NCI-H2227 treated with DMSO at 0.1 percent for 48 hours (cell line): ENCODE data around the gene PKN2.
"Not testable (repeated sequence)": the region's sequence is repeated elsewhere in the genome, so short reads cannot be mapped to it uniquely, and the experiment has no call there.

ENCODE experiments used
- DNase-seq: peaks from one replicate; lab custom pipeline; 2025; lab: John Stamatoyannopoulos, UW

The PKN2 gene

DNA sequence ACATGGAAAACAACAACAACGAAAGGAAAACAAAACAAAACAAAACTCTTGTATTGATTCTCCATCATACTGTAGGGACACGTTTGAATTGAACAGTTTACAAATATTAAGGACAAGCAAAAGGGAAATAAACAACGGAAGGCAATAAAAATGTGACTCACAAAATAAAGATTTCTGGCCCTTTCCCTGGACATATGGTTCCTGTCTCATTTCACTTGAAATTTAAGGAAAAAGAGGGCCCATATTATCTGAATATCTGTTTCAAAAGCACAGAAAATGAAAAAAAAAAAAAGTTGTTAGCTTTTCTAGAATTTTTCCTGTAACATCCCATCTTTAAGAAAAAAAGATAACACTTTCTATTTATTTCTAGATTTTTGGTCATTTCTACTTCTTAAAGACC, 3.6 kb upstream of the PKN2 start:
- DNase-seq: no peak

DNA sequence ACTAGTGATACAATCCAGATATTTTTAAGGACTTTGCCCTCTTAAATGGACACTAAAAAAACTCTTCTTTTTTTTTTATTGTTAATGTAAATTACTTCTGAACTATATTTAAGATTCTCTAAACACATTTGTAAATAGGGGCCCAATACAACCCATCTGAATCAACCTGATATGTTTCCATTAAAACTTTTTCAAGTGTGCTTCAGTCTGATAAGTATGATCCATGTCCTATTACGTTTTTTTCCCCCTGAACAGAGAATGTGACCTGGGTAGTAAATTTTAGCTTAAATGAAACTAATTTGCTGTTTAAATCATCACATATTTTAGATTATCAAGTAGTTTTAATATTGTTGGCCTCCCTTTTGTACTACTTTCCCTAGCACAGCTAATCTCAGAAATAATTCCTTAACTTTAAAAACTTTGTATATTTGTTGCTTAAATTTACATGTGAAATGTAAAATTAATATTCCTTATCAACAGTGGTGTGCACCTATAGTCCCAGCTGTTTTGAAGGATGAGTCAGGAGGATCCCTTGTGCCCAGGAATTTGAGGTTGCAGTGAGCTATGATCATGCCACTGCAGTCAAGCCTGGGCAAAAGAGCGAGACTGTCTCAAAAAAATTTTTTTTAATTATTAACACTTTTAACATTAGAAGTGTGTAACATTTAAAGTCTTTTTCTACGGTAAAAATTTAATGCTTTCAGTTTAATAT, 3.0 kb upstream of the PKN2 start:
- DNase-seq: no peak

DNA sequence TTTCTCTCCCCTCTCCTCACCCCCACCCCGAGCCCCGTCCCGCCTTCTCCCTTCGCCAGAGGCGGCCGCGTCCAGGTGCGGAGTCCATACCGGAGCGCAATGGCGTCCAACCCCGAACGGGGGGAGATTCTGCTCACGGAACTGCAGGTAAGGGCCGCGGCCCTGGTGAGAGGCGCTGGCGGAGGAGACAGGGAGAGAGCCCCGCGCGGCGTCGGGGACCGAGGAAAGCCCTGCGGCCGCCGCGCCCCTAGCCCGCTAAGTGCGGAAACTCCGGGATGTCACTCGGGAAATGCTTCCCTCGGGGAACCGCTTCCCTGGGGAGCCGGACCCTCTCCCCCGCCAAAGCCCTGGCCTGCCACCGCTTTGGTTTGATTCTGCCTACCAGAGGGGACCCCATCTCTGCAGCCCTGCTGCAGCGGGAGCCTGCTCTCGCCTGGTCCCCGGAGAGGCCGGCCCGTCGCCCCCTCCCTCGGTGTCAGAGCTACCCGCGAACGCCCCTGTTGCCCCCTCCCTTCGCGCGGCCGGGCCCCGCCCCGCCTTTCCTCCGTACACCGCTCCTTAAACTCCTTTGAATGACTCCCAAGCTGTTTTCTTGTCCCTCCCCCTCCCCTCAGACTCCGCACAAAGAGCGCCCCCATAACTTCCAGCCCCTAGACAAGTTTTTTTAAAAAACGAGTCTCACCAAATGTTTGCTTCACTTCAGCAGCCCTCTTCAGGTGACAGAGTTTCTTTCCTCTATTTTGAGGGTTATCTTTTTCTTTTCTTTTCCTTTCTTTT, 597 bp downstream of the PKN2 start:
- peak; percentile 75 for DNase-seq

- DNase-seq: no peak
Measured at GRCh38 chr1:88685259-88685620, 1.2 kb downstream of the PKN2 start.

GRCh38 chr1:88691540-88691939, 7.5 kb downstream of the PKN2 start:
- no peak for DNase-seq

GRCh38 chr1:88695781-88696180, 11.7 kb downstream of the PKN2 start:
- no peak for DNase-seq

GRCh38 chr1:88697503-88697902, 13.4 kb downstream of the PKN2 start:
- DNase-seq: no peak

DNA sequence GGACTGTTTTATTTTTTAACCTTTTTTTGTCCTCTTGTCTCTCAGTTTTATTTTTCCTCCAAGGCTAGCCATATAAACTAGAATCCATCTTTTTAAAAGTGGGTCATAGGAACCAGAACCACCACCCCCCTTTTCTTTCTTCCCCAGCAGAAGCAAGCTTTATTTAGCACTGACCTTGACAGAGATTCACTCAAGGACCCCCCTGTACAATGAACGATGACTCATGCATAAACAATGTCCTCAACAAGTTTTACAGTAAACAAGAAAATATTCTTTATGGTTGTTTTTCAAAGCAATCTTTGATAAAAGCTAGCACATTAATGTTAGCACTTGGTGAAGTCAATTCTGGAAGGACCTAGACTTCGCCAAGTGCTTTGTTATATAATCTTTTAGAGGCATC, 14.1 kb downstream of the PKN2 start:
- DNase-seq: no peak

GRCh38 chr1:88698764-88699163, 14.7 kb downstream of the PKN2 start:
- no peak for DNase-seq

- DNase-seq: no peak
Measured at GRCh38 chr1:88700425-88701013, 16.4 kb downstream of the PKN2 start.

DNA sequence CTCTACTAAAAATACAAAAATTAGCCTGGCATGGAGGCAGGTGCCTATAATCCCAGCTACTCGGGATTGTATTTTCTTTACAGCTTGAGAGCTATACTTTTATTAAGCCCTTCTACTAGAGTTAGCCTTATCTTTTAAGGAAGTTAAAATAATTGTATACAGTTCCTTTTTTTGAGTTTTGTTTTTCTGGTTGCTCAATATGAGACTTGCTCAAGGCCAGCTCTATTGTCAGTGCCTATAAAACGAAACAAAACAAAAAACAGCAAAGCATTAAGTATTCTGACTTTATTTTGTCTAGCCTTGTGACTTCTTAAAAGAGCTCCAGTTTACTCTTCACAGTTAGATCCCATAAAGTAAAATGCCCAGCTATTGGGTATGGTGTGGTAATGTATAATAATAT, 17.2 kb downstream of the PKN2 start:
- DNase-seq: no peak

DNA sequence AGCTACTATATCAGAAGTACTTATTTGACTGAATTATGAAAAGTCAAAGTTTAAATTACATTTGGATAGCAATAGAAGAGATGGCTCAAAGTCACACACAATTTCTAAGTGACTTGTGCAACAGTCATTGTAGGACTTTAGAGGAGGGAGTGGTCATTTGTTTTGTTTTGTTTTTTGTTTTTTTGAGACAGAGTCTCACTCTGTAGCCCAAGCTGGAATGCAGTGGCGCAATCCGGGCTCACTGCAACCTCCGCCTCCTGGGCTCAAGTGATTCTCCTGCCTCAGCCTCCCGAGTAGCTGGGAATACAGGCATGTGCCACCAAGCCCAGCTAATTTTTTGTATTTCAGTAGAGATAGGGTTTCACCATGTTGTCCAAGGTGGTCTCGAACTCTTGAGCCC, 17.7 kb downstream of the PKN2 start:
- DNase-seq: not testable (repeated sequence)

- no peak for DNase-seq
Measured at GRCh38 chr1:88708011-88708410, 23.9 kb downstream of the PKN2 start.

DNA sequence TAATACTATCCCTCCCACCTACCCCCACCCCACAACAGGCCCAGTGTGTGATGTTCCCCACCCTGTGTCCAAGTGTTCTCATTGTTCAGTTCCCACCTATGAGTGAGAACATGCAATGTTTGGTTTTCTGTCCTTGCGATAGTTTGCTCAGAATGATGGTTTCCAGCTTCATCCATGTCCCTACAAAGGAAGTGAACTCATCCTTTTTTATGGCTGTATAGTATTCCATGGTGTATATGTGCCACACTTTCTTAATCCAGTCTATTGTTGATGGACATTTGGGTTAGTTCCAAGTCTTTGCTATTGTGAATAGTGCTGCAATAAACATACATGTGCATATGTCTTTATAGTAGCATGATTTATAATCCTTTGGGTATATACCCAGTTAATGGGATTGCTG, 28.8 kb downstream of the PKN2 start:
- not testable (repeated sequence) for DNase-seq

- DNase-seq: not testable (repeated sequence)
Measured at GRCh38 chr1:88716571-88716970, 32.5 kb downstream of the PKN2 start.

- no peak for DNase-seq
Measured at GRCh38 chr1:88722492-88722891, 38.4 kb downstream of the PKN2 start.

DNA sequence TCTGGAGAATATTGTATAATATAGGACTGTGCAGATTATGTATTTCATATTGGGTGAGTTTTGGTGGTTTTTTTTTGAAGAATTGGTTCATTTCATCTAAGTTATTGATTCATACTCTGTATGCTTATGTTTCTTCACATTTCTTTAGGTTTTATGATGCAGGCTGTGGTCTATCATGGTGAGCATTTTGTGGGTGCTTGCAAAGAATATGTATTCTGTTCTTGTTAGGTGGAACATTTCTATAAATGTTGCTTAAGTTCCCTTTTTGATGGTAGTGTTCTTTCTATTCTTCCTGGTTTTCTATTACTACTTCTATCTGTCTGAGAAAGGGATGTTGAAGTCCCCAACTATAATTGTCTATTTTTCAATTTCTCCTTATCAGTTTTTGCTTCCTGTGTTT, 42.6 kb downstream of the PKN2 start:
- no peak for DNase-seq

DNA sequence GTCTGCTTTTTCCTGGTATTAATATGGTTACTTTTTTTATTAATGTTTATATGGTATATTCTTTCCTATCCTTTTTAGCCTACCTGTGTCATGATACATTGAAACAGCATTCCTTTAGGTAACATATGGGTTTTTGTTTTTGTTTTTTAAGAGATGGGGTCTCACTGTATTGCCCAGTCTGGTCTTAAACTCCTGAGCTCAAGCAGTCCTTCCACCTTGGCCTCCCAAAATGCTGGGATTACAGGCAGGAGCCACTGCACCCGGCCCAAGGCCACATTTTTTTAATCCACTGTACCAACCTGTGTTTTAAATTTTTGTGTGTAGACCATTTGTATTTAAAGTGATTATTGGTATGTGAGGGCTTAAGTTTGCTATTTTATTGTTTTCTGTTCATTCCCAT, 43.1 kb downstream of the PKN2 start:
- no peak for DNase-seq

DNA sequence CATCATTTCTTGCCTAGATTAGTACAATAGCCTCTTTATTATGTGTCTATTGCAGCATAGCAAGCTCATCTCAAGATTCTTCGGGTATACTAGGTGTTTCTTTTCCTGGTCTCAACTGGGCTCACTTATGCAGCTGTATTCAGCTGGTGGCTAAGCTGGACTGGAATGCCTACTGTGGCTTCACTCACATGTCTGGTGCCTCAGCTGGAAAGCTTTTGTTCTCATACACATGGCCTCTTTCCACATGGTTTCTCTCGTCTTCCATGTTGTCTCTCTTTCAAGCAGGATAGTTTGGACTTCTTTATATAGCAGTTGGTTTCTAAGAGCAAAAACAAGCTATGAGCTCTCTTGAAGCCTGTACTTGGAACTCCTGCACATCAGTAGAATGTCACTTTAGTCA, 45.2 kb downstream of the PKN2 start:
- DNase-seq: no peak

DNA sequence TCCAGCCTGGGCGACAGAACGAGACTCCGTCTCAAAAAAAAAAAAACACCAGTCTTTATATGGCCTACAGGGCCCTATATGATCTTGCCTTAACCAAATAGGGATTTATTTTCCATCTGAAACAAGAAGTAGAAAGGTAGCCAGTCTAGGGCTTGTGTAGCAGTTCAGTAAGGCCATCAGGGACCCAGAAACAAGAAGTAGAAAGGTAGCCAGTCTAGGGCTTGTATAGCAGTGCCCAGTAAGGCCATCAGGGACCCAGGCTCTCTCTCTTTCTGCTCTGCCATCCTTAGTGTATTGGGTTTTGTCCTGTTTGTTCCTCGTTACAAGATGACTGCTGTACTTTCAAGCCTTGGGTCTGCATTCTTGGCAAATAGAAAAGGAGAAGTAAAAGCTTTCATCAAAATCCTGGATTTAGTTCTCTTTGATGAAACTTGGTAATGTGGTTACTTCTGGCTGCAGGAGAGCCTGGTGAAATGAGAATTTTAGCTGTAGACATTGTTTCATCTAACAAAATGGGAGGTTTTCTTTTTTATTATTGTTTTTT, 46.1 kb downstream of the PKN2 start:
- no peak for DNase-seq

DNA sequence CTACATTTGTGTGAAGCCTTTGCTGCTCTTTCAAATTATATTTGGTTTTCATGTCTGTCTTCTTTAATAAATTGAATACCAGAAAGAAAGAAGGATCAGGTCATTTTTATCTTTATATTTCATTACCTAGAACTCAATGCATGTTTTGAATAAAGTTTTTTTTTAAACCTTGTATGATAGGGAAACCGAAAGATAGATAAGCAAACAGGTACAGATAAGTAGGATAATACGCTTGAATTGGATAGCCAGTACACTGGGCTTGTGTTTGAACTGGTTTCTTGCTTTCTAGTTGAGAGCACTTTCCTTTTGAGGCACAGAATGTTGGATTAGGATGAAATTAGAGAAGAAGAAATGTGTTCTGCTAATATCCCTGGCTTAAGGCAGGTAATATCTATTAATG, 46.9 kb downstream of the PKN2 start:
- no peak for DNase-seq

DNA sequence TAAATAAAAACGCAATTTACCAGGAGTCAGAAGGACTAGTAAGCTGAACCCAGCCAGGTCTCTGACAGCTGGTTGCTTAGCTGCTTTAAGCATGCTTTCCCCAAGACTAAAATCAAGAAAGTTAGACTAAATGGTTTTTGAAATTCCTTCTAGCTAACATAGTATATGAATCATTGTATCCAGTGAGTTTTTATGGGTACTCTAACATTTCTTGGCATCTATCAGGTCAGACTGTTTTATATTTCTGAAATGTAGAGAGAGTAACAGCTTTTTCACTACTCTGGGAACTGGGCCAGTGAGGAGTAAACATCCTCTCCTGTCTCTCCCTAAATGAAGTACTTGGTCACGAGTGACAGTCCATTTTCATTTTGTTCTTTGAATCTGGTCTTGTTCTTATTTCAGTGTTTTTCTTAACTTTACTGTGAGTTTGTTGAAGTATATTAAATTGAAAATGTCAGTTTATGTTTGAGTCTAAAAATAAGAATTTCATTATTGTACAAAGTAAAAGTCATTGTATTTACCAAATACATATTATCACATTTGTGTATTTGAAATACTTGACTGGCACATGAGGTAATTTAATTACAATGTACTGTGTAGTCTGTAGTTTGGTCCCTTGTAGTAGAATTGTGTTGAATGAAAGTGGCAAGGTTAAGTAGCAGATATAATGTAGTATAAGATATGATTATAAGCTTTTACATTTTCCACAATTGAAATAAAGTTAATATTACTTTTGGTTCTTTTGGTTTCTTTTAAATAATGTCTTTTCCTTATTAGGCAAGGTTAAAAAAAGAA, 47.6 kb downstream of the PKN2 start:
- no peak for DNase-seq
